Liver (tissue), 3 donors: ENCODE data around the gene AREL1.

Source experiments
- ATF3 ChIP-seq: IDR thresholded peaks from 2 replicates; pipeline ENCODE4 v1.6.1; 2016; ENCODE audit warnings: antibody characterized with exemption
- CTCF ChIP-seq: fragments of 150-350 bp; IDR thresholded peaks from 2 replicates; pipeline ENCODE4 v1.5.1; 2017; ENCODE audit warnings: improper control_type of control experiment, low read depth, low read length; ENCODE audit not compliant: missing input control
- EGR1 ChIP-seq, 2 donors: IDR thresholded peaks; 2 replicates each; pipeline ENCODE4 v1.6.1; 2016 to 2018; ENCODE audit warnings: antibody characterized with exemption in 2 of 2, low read depth in 2 of 2
- FOXA1 ChIP-seq: IDR thresholded peaks from 2 replicates; pipeline ENCODE4 v1.6.1; 2016; ENCODE audit warnings: antibody characterized with exemption
- FOXA2 ChIP-seq: IDR thresholded peaks from 2 replicates; pipeline ENCODE4 v1.6.1; 2016; ENCODE audit warnings: antibody characterized with exemption
- JUND ChIP-seq, 2 donors: IDR thresholded peaks; 2 replicates each; pipeline ENCODE4 v1.6.1; 2016; ENCODE audit warnings: antibody characterized with exemption in 2 of 2
- MAX ChIP-seq: IDR thresholded peaks from 2 replicates; pipeline ENCODE4 v1.6.1; 2016; ENCODE audit warnings: antibody characterized with exemption
- RAD21 ChIP-seq, 2 donors: IDR thresholded peaks; 2 replicates each; pipeline ENCODE4 v1.6.1; 2016; ENCODE audit warnings: antibody characterized with exemption in 2 of 2, mild to moderate bottlenecking in 2 of 2
- REST ChIP-seq: IDR thresholded peaks from 2 replicates; pipeline ENCODE4 v1.6.1; 2016; ENCODE audit warnings: antibody characterized with exemption, mild to moderate bottlenecking
- SP1 ChIP-seq: IDR thresholded peaks from 2 replicates; pipeline ENCODE4 v1.6.1; 2018; ENCODE audit warnings: antibody characterized with exemption, mild to moderate bottlenecking
- TAF1 ChIP-seq: conservative IDR thresholded peaks from 2 replicates; pipeline ENCODE4 v1.6.1; 2016; ENCODE audit warnings: antibody characterized with exemption, mild to moderate bottlenecking
- YY1 ChIP-seq: IDR thresholded peaks from 2 replicates; pipeline ENCODE4 v1.6.1; 2016; ENCODE audit warnings: antibody characterized with exemption, mild to moderate bottlenecking
- donor health status: healthy.
- donor health status: healthy.

GRCh38 chr14:74697976-74698375, 14.9 kb downstream of the AREL1 start:
- TF ChIP-seq JUND (IDR thresholded peaks at IDR 0.05) (no peak), CTCF (no peak), FOXA2 (no peak), MAX (no peak), ATF3 (no peak), RAD21 (IDR thresholded peaks at IDR 0.05) (no peak), FOXA1 (no peak), YY1 (no peak), EGR1 (IDR thresholded peaks at IDR 0.05; ENCODE audit: low read depth in 2 of 2) (no peak), SP1 (no peak), TAF1 (no peak), REST (no peak)
